Cardiac fibroblast (primary cell): ENCODE results near the gene TENM4.

ENCODE experiments used
- DNase-seq, 2 donors: peaks; one replicate each; pipeline versions ENCODE4 v3.0.0 to v3.0.0-alpha.2; 2010; ENCODE audit warnings: low read depth in 2 of 2
- H3K4me3 ChIP-seq, 2 donors: replicated peaks in 1 of 2; 1 replicate in 1 of 2; 2 replicates in 1 of 2; pipeline ENCODE4 v1.5.1; 2011; ENCODE audit warnings: low read depth in 2 of 2, low read length in 2 of 2, mild to moderate bottlenecking in 2 of 2, moderate library complexity in 1 of 2
- TF ChIP-seq, protein P1 (sequence below): IDR thresholded peaks from one replicate; pipeline ENCODE4 v1.5.1; 2011; ENCODE audit warnings: low read depth, mild to moderate bottlenecking, low read length, inconsistent platforms

TENM4 gene

DNA sequence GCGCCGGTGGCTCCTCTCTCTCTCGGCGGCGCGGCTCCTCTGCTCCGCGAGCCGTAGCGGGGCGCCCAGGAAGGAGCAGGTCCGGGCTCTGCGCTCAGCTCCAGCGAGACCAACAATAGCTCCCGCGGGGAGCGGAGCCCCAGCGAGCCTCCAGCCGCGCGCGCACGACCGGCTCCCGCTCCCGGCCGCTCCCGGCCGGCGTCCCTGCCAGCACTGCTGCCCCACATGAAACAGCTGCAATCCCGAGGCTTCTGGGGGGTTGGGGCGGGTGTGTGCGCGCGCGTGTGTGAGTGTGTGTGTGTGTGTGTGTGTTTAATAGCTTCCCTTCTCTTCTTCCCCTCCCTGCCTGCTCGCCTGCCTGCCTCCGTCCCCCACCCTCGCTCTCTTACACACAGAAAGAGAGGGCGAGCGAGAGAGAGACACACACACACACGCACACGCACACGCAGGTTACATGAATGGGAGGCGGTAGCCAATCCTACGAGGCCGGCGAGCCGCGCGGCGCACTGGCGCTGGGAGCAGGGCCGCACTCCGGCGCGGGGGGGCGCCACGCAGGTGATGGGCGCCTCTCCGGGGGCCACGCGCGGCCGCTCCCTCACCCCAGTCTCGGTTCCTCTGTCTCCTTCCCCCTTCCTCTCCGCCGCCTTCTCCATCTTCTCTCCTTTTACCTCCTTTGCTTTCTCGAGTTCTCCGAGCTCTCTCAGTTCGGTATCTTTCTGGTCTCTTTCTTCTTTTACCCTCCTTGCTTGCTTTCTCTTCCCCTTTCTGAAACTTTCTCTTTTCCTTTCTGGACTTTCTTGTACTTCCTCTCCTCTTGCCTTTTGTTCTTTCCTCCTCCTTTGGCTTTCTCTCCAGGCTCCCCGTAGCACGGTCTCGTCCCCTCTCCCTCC, at the start of gene TENM4:
TENM4 (minus strand) TSS at position 460 of the 890 bp plus-strand sequence. CDS start 371,086 bp downstream, outside the sequence.
- DNase-seq: peak; percentile 61 to 73
- H3K4me3 ChIP-seq: peak within 1 kb of the TSS; percentile 27 to 65
- TF ChIP-seq, protein P1, sequence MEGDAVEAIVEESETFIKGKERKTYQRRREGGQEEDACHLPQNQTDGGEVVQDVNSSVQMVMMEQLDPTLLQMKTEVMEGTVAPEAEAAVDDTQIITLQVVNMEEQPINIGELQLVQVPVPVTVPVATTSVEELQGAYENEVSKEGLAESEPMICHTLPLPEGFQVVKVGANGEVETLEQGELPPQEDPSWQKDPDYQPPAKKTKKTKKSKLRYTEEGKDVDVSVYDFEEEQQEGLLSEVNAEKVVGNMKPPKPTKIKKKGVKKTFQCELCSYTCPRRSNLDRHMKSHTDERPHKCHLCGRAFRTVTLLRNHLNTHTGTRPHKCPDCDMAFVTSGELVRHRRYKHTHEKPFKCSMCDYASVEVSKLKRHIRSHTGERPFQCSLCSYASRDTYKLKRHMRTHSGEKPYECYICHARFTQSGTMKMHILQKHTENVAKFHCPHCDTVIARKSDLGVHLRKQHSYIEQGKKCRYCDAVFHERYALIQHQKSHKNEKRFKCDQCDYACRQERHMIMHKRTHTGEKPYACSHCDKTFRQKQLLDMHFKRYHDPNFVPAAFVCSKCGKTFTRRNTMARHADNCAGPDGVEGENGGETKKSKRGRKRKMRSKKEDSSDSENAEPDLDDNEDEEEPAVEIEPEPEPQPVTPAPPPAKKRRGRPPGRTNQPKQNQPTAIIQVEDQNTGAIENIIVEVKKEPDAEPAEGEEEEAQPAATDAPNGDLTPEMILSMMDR: no peak

DNA sequence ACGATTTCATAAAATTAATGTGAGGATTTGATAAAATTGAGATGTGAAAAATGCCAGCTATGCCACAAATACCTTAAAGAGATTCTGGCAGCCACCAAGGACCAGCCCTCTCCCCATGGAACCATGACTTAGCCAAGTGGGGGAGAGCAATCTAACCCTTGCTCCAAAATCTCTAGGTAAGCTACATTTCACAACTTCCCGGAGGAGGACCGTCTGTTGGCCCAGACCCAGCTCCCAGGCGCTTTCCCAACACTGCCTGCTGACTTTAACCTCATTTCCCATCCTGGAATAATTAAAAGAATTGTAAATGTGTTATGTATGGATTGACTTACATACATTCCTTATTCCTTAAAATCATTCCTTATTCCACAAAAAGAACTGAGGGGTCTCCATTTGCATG, 47.5 kb upstream of the TENM4 start:
- TF ChIP-seq, protein P1: no peak
- peak in 1 of 2 donors; percentile 40 for DNase-seq
- H3K4me3 ChIP-seq: no peak overlapping the region

DNA sequence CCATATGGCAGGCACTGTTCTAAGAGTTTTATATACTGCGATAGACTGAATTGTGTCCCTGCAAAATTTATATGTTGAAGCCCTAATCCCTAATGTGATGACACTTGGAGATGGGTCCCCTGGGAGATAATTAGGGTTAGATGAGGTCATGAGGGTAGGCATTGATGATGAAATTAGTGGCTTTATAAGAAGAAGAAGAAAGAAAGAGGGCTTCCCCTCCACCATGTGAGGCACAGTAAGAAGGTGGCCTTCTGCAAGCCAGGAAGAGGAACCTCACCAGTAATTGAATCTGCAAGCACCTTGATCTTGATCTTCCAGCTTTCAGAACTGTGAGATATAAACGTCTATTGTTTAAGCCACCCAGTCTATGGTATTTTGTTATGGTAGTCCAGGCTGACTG, 46.6 kb upstream of the TENM4 start:
- TF ChIP-seq, protein P1: no peak
- H3K4me3 ChIP-seq: no peak overlapping the region
- DNase-seq: no peak

DNA sequence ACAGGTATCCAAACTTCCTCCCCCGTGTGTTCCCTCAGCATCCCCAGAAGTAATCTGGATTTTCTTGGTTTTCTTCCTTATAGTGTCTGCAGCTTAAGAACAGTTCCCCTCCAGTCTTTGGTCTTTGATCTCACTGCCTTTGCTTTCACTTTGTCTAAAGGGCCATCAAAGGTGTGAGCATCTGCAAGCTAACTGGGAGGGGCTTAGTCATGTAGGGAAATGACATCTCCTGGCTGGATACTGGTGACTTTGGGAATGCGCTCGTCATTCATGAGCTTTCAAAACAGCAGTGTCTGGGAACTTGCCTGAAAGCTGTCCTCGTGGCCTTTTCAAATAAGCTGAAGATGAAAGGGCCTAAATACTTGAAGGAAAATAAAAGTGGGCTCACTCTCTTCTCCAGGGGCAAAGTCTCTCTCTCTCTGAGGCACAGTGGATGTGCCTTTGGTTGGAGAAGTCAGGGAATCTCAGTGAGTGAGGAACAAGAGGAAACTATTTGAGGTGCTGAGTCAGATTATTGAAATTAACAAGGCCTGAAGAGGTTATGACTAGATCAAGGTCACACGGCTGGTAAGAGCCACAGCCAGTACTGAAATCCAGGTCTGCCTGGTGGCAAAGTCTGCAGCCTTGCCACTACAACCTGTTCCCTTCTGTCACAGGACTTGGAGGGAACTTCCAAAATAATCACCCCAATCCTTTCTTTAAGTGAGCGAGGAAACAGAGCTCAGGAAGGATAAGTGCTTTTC, 45.6 kb upstream of the TENM4 start:
- DNase-seq: no peak
- H3K4me3 ChIP-seq: no peak overlapping the region
- TF ChIP-seq, protein P1: no peak

DNA sequence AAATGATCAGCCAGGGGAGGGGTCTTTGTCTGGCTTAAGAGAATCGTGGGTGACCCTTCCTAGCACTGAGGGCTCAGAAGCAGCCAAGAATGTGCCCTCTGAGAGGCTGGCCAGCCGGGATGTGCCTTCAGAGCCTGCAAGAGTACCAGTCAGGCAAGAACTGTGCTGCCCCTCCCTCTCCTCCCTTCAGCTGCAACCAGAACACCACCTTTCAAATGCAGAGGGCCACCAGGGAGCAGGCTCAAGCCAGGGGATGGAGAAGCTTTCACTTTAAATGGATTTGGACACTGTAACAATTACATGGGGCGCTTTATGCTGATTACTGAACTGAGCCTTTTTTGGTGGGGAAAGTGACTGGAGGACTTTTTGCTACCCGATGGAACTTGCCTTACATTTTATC, 44.9 kb upstream of the TENM4 start:
- DNase-seq: no peak
- H3K4me3 ChIP-seq: no peak overlapping the region
- TF ChIP-seq, protein P1: no peak

DNA sequence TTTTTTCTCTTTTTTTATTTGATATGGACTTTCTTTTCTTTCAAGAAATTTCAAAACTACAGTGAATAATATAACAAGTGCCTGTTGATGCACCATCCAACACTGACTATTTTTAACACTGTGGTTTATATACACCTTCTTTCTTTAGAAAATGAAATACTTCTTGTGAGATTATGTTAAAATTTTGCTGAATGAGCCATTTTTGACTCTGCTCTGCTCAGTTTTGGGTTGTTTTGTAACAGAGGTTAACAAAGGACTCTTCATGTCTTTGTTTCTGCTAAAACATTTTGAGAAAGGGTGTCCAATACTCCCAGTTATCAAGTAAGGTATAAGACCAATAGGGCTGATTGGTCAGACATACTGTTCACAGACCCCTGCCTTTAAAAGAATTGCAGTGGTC, 44.0 kb upstream of the TENM4 start:
- no peak for DNase-seq
- TF ChIP-seq, protein P1: no peak
- H3K4me3 ChIP-seq: no peak overlapping the region
